ENCODE results near the gene SH3RF3. TPM values are rescaled to one million over a fixed set of nuclear protein-coding genes. Genes with fewer than 3 reads are reported as not detected.

The SH3RF3 gene
- polyA plus RNA-seq, 1 of the 3 experiments (the other 2 are of a cell fraction): 1.9 TPM

GRCh38 chr2:109345653-109346480 lies 216.9 kb downstream of the SH3RF3 start:
- H3K27ac ChIP-seq (ENCODE audit: low read depth in 2 of 2, low read length in 1 of 2): no peak overlapping the region
- no peaks in the 10 kb centered on the region for H3K9me3 ChIP-seq
- H2AFZ ChIP-seq (ENCODE audit: low read depth): no peak overlapping the region
- no peak overlapping the region for H3K4me2 ChIP-seq
- H3K4me3 ChIP-seq (ENCODE audit: low read depth in 2 of 2, low read length in 1 of 2): no peak overlapping the region
- peaks cover 6% of the 10 kb centered on the region for H3F3A ChIP-seq (replicated peaks; ENCODE audit: insufficient read depth)
- no peak for DNase-seq
- no peaks in the 10 kb centered on the region for H3K9me2 ChIP-seq
- H3K79me2 ChIP-seq (ENCODE audit: insufficient read depth): no peaks in the 10 kb centered on the region
- H3K4me1 ChIP-seq (ENCODE audit: control insufficient read depth in 1 of 2, insufficient read depth in 2 of 2, low read depth in 1 of 2, low read length in 1 of 2): peaks cover 14 to 19% of the 10 kb centered on the region in 2 experiments; a peak in 3 of 4 replicates
- no peaks in the 10 kb centered on the region for H4K20me1 ChIP-seq (ENCODE audit: insufficient read depth)
- TF ChIP-seq MXI1 (IDR thresholded peaks at IDR 0.05; ENCODE audit: low read depth, low read length) (no peak), RCOR1 (IDR thresholded peaks at IDR 0.05; ENCODE audit: low read length) (no peak), NRF1 (IDR thresholded peaks at IDR 0.05; ENCODE audit: low read depth, low read length) (no peak), POLR2AphosphoS5 (IDR thresholded peaks at IDR 0.05; ENCODE audit: low read depth, low read length) (no peak), FOXJ3 (CRISPR knock-in tag; IDR thresholded peaks at IDR 0.05) (no peak), SMC3 (IDR thresholded peaks at IDR 0.05; ENCODE audit: low read depth, low read length) (no peak), RXRA (IDR thresholded peaks at IDR 0.05; ENCODE audit: borderline replicate concordance, low read depth) (no peak), RAD21 (IDR thresholded peaks at IDR 0.05; ENCODE audit: low read length) (no peak), ZBTB33 (IDR thresholded peaks at IDR 0.05; ENCODE audit: borderline replicate concordance, low read depth) (no peak), JUND (IDR thresholded peaks at IDR 0.05) (no peak), YY1 (IDR thresholded peaks at IDR 0.05; ENCODE audit: low read depth) (no peak), EZH2phosphoT487 (IDR thresholded peaks at IDR 0.05; ENCODE audit: borderline replicate concordance, low read depth) (no peak), RFX5 (IDR thresholded peaks at IDR 0.05; ENCODE audit: low read length) (no peak)
- no peaks in the 10 kb centered on the region for H3K27me3 ChIP-seq (ENCODE audit: insufficient read depth)
- no peak overlapping the region for H3K9ac ChIP-seq
- POLR2A ChIA-PET: no interaction called here
- CTCF ChIA-PET: interaction anchor here (1.3 to 1.6 kb wide), 2 partner anchors 13 to 164 kb away, joined by 4 read pairs; no protein-coding TSS in a partner anchor
- no peaks in the 10 kb centered on the region for H3K36me3 ChIP-seq (replicated peaks in 1 of 2; ENCODE audit: control insufficient read depth in 1 of 2, insufficient read depth in 2 of 2, low read length in 1 of 2)
- WGBS (ENCODE audit: low lambda C conversion rate): 86% methylated on average over 13 of the region's 13 CpGs

- H3K9ac ChIP-seq: no peak overlapping the region
- TF ChIP-seq FOXJ3 (CRISPR knock-in tag; IDR thresholded peaks at IDR 0.05): no peak
- no peak for TF ChIP-seq ELF1 (IDR thresholded peaks at IDR 0.05)
- no peak for TF ChIP-seq POLR2AphosphoS5 (IDR thresholded peaks at IDR 0.05; ENCODE audit: low read depth, low read length)
- no peak for TF ChIP-seq MAX (IDR thresholded peaks at IDR 0.05; ENCODE audit: low read depth)
- no peak for TF ChIP-seq GABPA (IDR thresholded peaks at IDR 0.05; ENCODE audit: low read depth)
- no peak for TF ChIP-seq MEF2A (IDR thresholded peaks at IDR 0.05; ENCODE audit: borderline replicate concordance, low read depth)
- no peak for TF ChIP-seq EZH2phosphoT487 (IDR thresholded peaks at IDR 0.05; ENCODE audit: borderline replicate concordance, low read depth)
- TF ChIP-seq NFIC (IDR thresholded peaks at IDR 0.05; ENCODE audit: borderline replicate concordance): no peak
- no peak overlapping the region for H2AFZ ChIP-seq (ENCODE audit: low read depth)
- H3K27me3 ChIP-seq (ENCODE audit: insufficient read depth): no peaks in the 10 kb centered on the region
- CTCF ChIA-PET: interaction anchor here (1.3 to 1.6 kb wide), 2 partner anchors 13 to 163 kb away, joined by 4 read pairs; no protein-coding TSS in a partner anchor
- no peaks in the 10 kb centered on the region for H4K20me1 ChIP-seq (ENCODE audit: insufficient read depth)
- H3K4me3 ChIP-seq (ENCODE audit: low read depth in 2 of 2, low read length in 1 of 2): no peak overlapping the region
- H3K4me2 ChIP-seq: no peak overlapping the region
- peaks cover 14% of the 10 kb centered on the region for H3F3A ChIP-seq (replicated peaks; ENCODE audit: insufficient read depth)
- H3K79me2 ChIP-seq (ENCODE audit: insufficient read depth): no peaks in the 10 kb centered on the region
- 89% methylated on average over 6 of the region's 12 CpGs for WGBS (ENCODE audit: low lambda C conversion rate)
- H3K27ac ChIP-seq (ENCODE audit: low read depth in 2 of 2, low read length in 1 of 2): no peak overlapping the region
- POLR2A ChIA-PET: no interaction called here
- DNase-seq: no peak
- peaks cover 23 to 28% of the 10 kb centered on the region in 2 experiments; a peak in 3 of 4 replicates for H3K4me1 ChIP-seq (ENCODE audit: control insufficient read depth in 1 of 2, insufficient read depth in 2 of 2, low read depth in 1 of 2, low read length in 1 of 2)
- no peaks in the 10 kb centered on the region for H3K9me2 ChIP-seq
- no peaks in the 10 kb centered on the region for H3K9me3 ChIP-seq
- H3K36me3 ChIP-seq (replicated peaks in 1 of 2; ENCODE audit: control insufficient read depth in 1 of 2, insufficient read depth in 2 of 2, low read length in 1 of 2): no peaks in the 10 kb centered on the region
These were observed 217.7 kb downstream of the SH3RF3 start for GRCh38 chr2:109346601-109347228.

Data from SK-N-SH (cell line).